Lower lobe of right lung (tissue), 2 donors: ENCODE results near the gene PHF3. TPM values are rescaled to one million over a fixed set of nuclear protein-coding genes. Genes with fewer than 3 reads are reported as not detected.
A peak's percentile ranks its signal among the peaks of the same experiment; 100 is the strongest.

Experiments
- ATAC-seq, 2 donors: fragments of 200-7000 bp; cut with Tn5 transposase; one replicate each; pipeline ENCODE4 v1.9.1; 2020 to 2022; ENCODE audit warnings: mild to moderate bottlenecking in 2 of 2, moderate library complexity in 2 of 2
- DNase-seq: peaks from one replicate; pipeline ENCODE4 v3.0.0-alpha.2; 2020
- H3K27ac ChIP-seq: fragments of 200-600 bp; one replicate; pipeline ENCODE4 v1.8.0; 2022
- H3K27me3 ChIP-seq: fragments of 200-600 bp; one replicate; pipeline ENCODE4 v1.8.0; 2022; ENCODE audit warnings: low read depth
- H3K36me3 ChIP-seq: fragments of 200-600 bp; one replicate; pipeline ENCODE4 v1.8.0; 2022; ENCODE audit warnings: mild to moderate bottlenecking
- H3K4me1 ChIP-seq: fragments of 200-600 bp; one replicate; pipeline ENCODE4 v1.8.0; 2022
- H3K4me3 ChIP-seq: fragments of 200-600 bp; one replicate; pipeline ENCODE4 v1.8.0; 2022; ENCODE audit warnings: mild to moderate bottlenecking
- H3K9me3 ChIP-seq: fragments of 200-600 bp; one replicate; pipeline ENCODE4 v1.8.0; 2022
- intact Hi-C: fragments of 100-400 bp; cut with DNase I; formaldehyde crosslinking; loops from one replicate; pipeline ENCODE4 v1.11.0; 2022
- long read RNA-seq: library from polyadenylated mRNA; unstranded; transcript quantifications from one replicate; pipeline ENCODE4 v2.0.0, GENCODE V29; 2021
- total RNA-seq: library from RNA; stranded (reverse); fragmentation: NEBNext Ultra II Directional; extraction: Animal tissue kit (Norgen Biotek cat#: 25700); gene quantifications from one replicate; pipeline ENCODE4 v1.2.1, GENCODE V29; 2021
- TF ChIP-seq, protein P1 (sequence below): fragments of 200-600 bp; IDR thresholded peaks from one replicate; pipeline ENCODE4 v1.8.0; 2022; ENCODE audit warnings: antibody characterized with exemption, mild to moderate bottlenecking
- donor health status: DM: no; HTN: yes; CAD: no; lungs with severe emphysema.

PHF3 gene
- 65.4 TPM for total RNA-seq
- long read RNA-seq, full-length matches to known transcripts: 2 of 32 reads
- long read RNA-seq, partial matches to known transcripts: 23 of 32 reads
- long read RNA-seq, other reads (novel, unspliced or antisense): 7 of 32 reads

GRCh38 chr6:63635588-63636517 is at the start of gene PHF3:
Gene PHF3, plus strand, starts transcription at chr6:63635802. Its CDS starts 10,750 bp downstream, at chr6:63646552.
- Histone ChIP-seq H3K27me3 (no peaks in the 10 kb centered on the region), H3K4me1 (peaks cover 40% of the 10 kb centered on the region)
- intact Hi-C loops: no loop called here

GRCh38 chr6:63589952-63590411 is 45.6 kb upstream of the PHF3 start:
- no peaks in the 10 kb centered on the region for H3K9me3 ChIP-seq
- no peak overlapping the region for H3K4me3 ChIP-seq
- no peaks in the 10 kb centered on the region for H3K36me3 ChIP-seq
- intact Hi-C loops: no loop called here
- ATAC-seq: no peak
- H3K27me3 ChIP-seq: no peaks in the 10 kb centered on the region
- H3K4me1 ChIP-seq: no peaks in the 10 kb centered on the region
- no peak overlapping the region for H3K27ac ChIP-seq
- TF ChIP-seq, protein P1, sequence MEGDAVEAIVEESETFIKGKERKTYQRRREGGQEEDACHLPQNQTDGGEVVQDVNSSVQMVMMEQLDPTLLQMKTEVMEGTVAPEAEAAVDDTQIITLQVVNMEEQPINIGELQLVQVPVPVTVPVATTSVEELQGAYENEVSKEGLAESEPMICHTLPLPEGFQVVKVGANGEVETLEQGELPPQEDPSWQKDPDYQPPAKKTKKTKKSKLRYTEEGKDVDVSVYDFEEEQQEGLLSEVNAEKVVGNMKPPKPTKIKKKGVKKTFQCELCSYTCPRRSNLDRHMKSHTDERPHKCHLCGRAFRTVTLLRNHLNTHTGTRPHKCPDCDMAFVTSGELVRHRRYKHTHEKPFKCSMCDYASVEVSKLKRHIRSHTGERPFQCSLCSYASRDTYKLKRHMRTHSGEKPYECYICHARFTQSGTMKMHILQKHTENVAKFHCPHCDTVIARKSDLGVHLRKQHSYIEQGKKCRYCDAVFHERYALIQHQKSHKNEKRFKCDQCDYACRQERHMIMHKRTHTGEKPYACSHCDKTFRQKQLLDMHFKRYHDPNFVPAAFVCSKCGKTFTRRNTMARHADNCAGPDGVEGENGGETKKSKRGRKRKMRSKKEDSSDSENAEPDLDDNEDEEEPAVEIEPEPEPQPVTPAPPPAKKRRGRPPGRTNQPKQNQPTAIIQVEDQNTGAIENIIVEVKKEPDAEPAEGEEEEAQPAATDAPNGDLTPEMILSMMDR: no peak
- no peak for DNase-seq

More at GRCh38 chr6:63635588-63636517, at the start of gene PHF3:
- peak; percentile 95 for DNase-seq
- Histone ChIP-seq H3K36me3 (no peaks in the 10 kb centered on the region), H3K4me3 (peak within 1 kb of the TSS; percentile 87), H3K9me3 (no peaks in the 10 kb centered on the region), H3K27ac (peak within 1 kb of the TSS; percentile 94)
- peak; percentile 98 for ATAC-seq
- TF ChIP-seq, protein P1: peak; percentile 27

GRCh38 chr6:63592886-63593285 is 42.7 kb upstream of the PHF3 start:
- no peak for ATAC-seq
- Histone ChIP-seq H3K4me3 (no peak overlapping the region), H3K27me3 (no peaks in the 10 kb centered on the region), H3K27ac (no peak overlapping the region), H3K9me3 (no peaks in the 10 kb centered on the region), H3K4me1 (peaks cover 3% of the 10 kb centered on the region), H3K36me3 (no peaks in the 10 kb centered on the region)
- DNase-seq: no peak
- intact Hi-C loops: no loop called here
- TF ChIP-seq, protein P1: no peak

GRCh38 chr6:63597141-63598048 is 38.2 kb upstream of the PHF3 start:
- Histone ChIP-seq H3K4me1 (peaks cover 8% of the 10 kb centered on the region), H3K27me3 (no peaks in the 10 kb centered on the region), H3K27ac (no peak overlapping the region), H3K4me3 (peak overlapping the region; percentile 55), H3K9me3 (no peaks in the 10 kb centered on the region), H3K36me3 (no peaks in the 10 kb centered on the region)
- no peak for DNase-seq
- TF ChIP-seq, protein P1: no peak
- peak in 1 of 2 donors; percentile 58 for ATAC-seq
- intact Hi-C loops: no loop called here
